Stimulated activated CD8-positive, alpha-beta memory T cell treated with anti-CD3 and anti-CD28 coated beads, Interleukin-15, amount 100 ng/mL, for 48 hours (primary cell): ENCODE measurements around the gene SLC22A14.
A peak's percentile ranks its signal among the peaks of the same experiment; 100 is the strongest.

Experiments used
- DNase-seq, 2 donors: peaks; one replicate each; pipeline ENCODE4 v3.0.0-alpha.2; 2020; ENCODE audit warnings: low read depth in 2 of 2

Gene SLC22A14

GRCh38 chr3:38345879-38346586 is 63.9 kb downstream of the SLC22A14 start:
- no peak for DNase-seq

- DNase-seq = peak; percentile 74 to 78
Measured at GRCh38 chr3:38346587-38347410, 64.7 kb downstream of the SLC22A14 start, which contains the start of gene XYLB. Gene XYLB (plus strand): TSS chr3:38346785. CDS start chr3:38346869, 84 bp downstream.

GRCh38 chr3:38347421-38348200 is 65.5 kb downstream of the SLC22A14 start:
- DNase-seq = no peak

GRCh38 chr3:38348903-38349302 is 66.8 kb downstream of the SLC22A14 start:
- no peak for DNase-seq

GRCh38 chr3:38349684-38350359 is 67.7 kb downstream of the SLC22A14 start:
- no peak for DNase-seq

- DNase-seq = no peak
Measured at GRCh38 chr3:38353151-38353550, 71.1 kb downstream of the SLC22A14 start.

GRCh38 chr3:38354588-38355330 is 72.7 kb downstream of the SLC22A14 start:
- DNase-seq = no peak

- no peak for DNase-seq
Measured at GRCh38 chr3:38359038-38359437, 76.9 kb downstream of the SLC22A14 start.

- DNase-seq = no peak
Measured at GRCh38 chr3:38360345-38360744, 78.3 kb downstream of the SLC22A14 start.

- DNase-seq = no peak
Measured at GRCh38 chr3:38361496-38361895, 79.4 kb downstream of the SLC22A14 start.

GRCh38 chr3:38362825-38363224 is 80.7 kb downstream of the SLC22A14 start:
- no peak for DNase-seq

- no peak for DNase-seq
Measured at GRCh38 chr3:38364721-38365400, 82.8 kb downstream of the SLC22A14 start.

GRCh38 chr3:38365469-38366062 is 83.5 kb downstream of the SLC22A14 start:
- DNase-seq = no peak

GRCh38 chr3:38366082-38366481 is 84.0 kb downstream of the SLC22A14 start:
- DNase-seq = no peak

- no peak for DNase-seq
Measured at GRCh38 chr3:38367779-38368178, 85.7 kb downstream of the SLC22A14 start.
